Kidney (tissue), 14 donors: ENCODE measurements around the gene TMEM190. TPM values are rescaled to one million over a fixed set of nuclear protein-coding genes. Genes with fewer than 3 reads are reported as not detected.
A peak's percentile ranks its signal among the peaks of the same experiment; 100 is the strongest.

Source experiments
- DNase-seq, 5 donors: peaks; one replicate each; pipeline ENCODE4 v3.0.0-alpha.2; 2013 to 2020
- FAIRE-seq: peaks from 2 replicates; lab custom pipeline; 2012; peaks lifted over from hg19 to GRCh38; lab: Jason Lieb, UNC
- H3K27ac ChIP-seq, 2 donors: one replicate each; pipeline ENCODE4 v1.7.0; 2013; ENCODE audit warnings: low read depth in 2 of 2, low read length in 2 of 2, inconsistent platforms in 1 of 2
- H3K27me3 ChIP-seq: one replicate; pipeline ENCODE4 v1.7.1; 2013; ENCODE audit warnings: low read length, inconsistent platforms; ENCODE audit not compliant: control insufficient read depth, insufficient read depth
- H3K36me3 ChIP-seq, 3 donors: one replicate each; pipeline versions ENCODE4 v1.7.0 to v1.7.1; 2013; ENCODE audit warnings: low read length in 3 of 3, control low read depth in 1 of 3, inconsistent platforms in 1 of 3; ENCODE audit not compliant: insufficient read depth in 3 of 3, control insufficient read depth in 2 of 3
- H3K4me1 ChIP-seq, 3 donors: one replicate each; pipeline versions ENCODE4 v1.7.0 to v1.7.1; 2013; ENCODE audit warnings: low read length in 3 of 3, inconsistent platforms in 1 of 3, low read depth in 1 of 3; ENCODE audit not compliant: control insufficient read depth in 2 of 3, insufficient read depth in 2 of 3
- H3K4me3 ChIP-seq, 3 donors: one replicate each; pipeline versions ENCODE4 v1.7.0 to v1.8.1; 2013; ENCODE audit warnings: low read length in 3 of 3, control low read depth in 1 of 3, inconsistent platforms in 1 of 3
- H3K9ac ChIP-seq, 3 donors: one replicate each; pipeline versions ENCODE4 v1.7.0 to v1.7.1; 2013; ENCODE audit warnings: low read length in 3 of 3, control low read depth in 1 of 3, inconsistent platforms in 1 of 3
- H3K9me3 ChIP-seq, 3 donors: one replicate each; pipeline versions ENCODE4 v1.7.0 to v1.7.1; 2013; ENCODE audit warnings: low read length in 3 of 3, control low read depth in 1 of 3, inconsistent platforms in 1 of 3; ENCODE audit not compliant: control insufficient read depth in 2 of 3, insufficient read depth in 1 of 3
- CTCF ChIP-seq: IDR thresholded peaks from 3 replicates; pipeline ENCODE4 v1.5.1; 2012; ENCODE audit warnings: mild to moderate bottlenecking, moderate library complexity, borderline replicate concordance; ENCODE audit not compliant: insufficient read depth; ENCODE audit errors: extremely low read depth
- intact Hi-C: fragments of 100-400 bp; cut with DNase I; formaldehyde crosslinking; loops from one replicate; pipeline ENCODE4 v1.11.1; 2022
- polyA plus RNA-seq: library from polyadenylated mRNA; stranded (reverse); fragments of 350-450 nt; fragmentation: Illumina TruSeq; extraction: RNeasy Lipid Tissue Mini Kit (QIAGEN cat#74804); gene quantifications from one replicate; pipeline ENCODE4 v1.2.3, GENCODE V29; 2014; ENCODE audit warnings: low read depth, low replicate concordance; ENCODE audit not compliant: insufficient read depth
- total RNA-seq: library from RNA; stranded (reverse); fragmentation: NEBNext Ultra II Directional; extraction: Animal tissue kit (Norgen Biotek cat#: 25700); gene quantifications from one replicate; pipeline ENCODE4 v1.2.1, GENCODE V29; 2021
- donor health status: control.
- donor health status: control.
- donor health status: control.
- donor health status: control.
- donor health status: control.
- donor health status: DM: yes; HTN: yes; CAD: no.
- donor health status: Normal renal cell carcinoma (clear cell type).

Gene TMEM190
- total and polyA plus RNA-seq, 2 donors from 2014 or later = not detected

- peak overlapping the region; percentile 71 to 99 (median 97) for H3K4me3 ChIP-seq
- H3K36me3 ChIP-seq = peaks cover 2 to 21% (median 9%) of the 10 kb centered on the region in 3 donors
- peak overlapping the region; percentile 95 to 96 for H3K27ac ChIP-seq
- no peak for FAIRE-seq
- TF ChIP-seq CTCF = no peak
- intact Hi-C loops = no loop called here
- peaks cover 0 to 46% (median 25%) of the 10 kb centered on the region in 3 donors for H3K4me1 ChIP-seq
- H3K9me3 ChIP-seq = no peaks in the 10 kb centered on the region
- H3K9ac ChIP-seq = peak overlapping the region; percentile 35 to 95 (median 81)
- peak; percentile 95 to 99 (median 98) for DNase-seq
- no peaks in the 10 kb centered on the region for H3K27me3 ChIP-seq
Measured at GRCh38 chr19:55384920-55385723, 8.5 kb downstream of the TMEM190 start.

GRCh38 chr19:55385724-55386492, 9.3 kb downstream of the TMEM190 start, which contains the start of gene RPL28:
Gene RPL28, plus strand, starts transcription at chr19:55385932. Its CDS starts 426 bp downstream, at chr19:55386358.
- H3K4me1 ChIP-seq = peaks cover 0 to 46% (median 25%) of the 10 kb centered on the region in 3 donors
- H3K9ac ChIP-seq = peak within 1 kb of the TSS; percentile 89 to 95 (median 92)
- TF ChIP-seq CTCF = no peak
- intact Hi-C loops = no loop called here
- peak within 1 kb of the TSS; percentile 96 to 99 (median 97) for H3K4me3 ChIP-seq
- no peaks in the 10 kb centered on the region for H3K27me3 ChIP-seq
- H3K27ac ChIP-seq = peak within 1 kb of the TSS; percentile 95 to 96
- H3K9me3 ChIP-seq = no peaks in the 10 kb centered on the region
- peak; percentile 94 for FAIRE-seq
- H3K36me3 ChIP-seq = peaks cover 2 to 27% (median 9%) of the 10 kb centered on the region in 3 donors
- DNase-seq = peak; percentile 99 to 100 (median 99)

GRCh38 chr19:55386493-55386971, 9.9 kb downstream of the TMEM190 start:
- H3K27ac ChIP-seq = no peak overlapping the region
- H3K9ac ChIP-seq = peak overlapping the region; percentile 89 to 95 (median 92)
- H3K36me3 ChIP-seq = peaks cover 2 to 27% (median 10%) of the 10 kb centered on the region in 3 donors
- H3K9me3 ChIP-seq = no peaks in the 10 kb centered on the region
- H3K4me3 ChIP-seq = peak overlapping the region; percentile 96 to 99 (median 97)
- no peaks in the 10 kb centered on the region for H3K27me3 ChIP-seq
- intact Hi-C loops = no loop called here
- peaks cover 0 to 46% (median 25%) of the 10 kb centered on the region in 3 donors for H3K4me1 ChIP-seq
- DNase-seq = peak in 2 of 5 donors; percentile 74 to 82
- FAIRE-seq = no peak
- no peak for TF ChIP-seq CTCF
